ENCODE measurements around the gene TIMM22.

Gene TIMM22

GRCh38 chr17:1022278-1023024 lies 25.5 kb downstream of the TIMM22 start:
- Histone ChIP-seq H3K4me3 (replicated peaks; ENCODE audit: low read depth, low read length) (no peak overlapping the region), H3K27me3 (replicated peaks; ENCODE audit: control insufficient read depth, insufficient read depth, low read length) (no peaks in the 10 kb centered on the region), H3K36me3 (ENCODE audit: control insufficient read depth, insufficient read depth, low read length) (peaks cover 3% of the 10 kb centered on the region; the same call in 1 of the 2 replicates)
- no peak for DNase-seq (ENCODE audit: extremely low read depth, insufficient read length)
- no peak for TF ChIP-seq CTCF (IDR thresholded peaks at IDR 0.05; ENCODE audit: insufficient read depth, low read length, poor library complexity, severe bottlenecking)

GRCh38 chr17:1024076-1024475 lies 27.1 kb downstream of the TIMM22 start:
- H3K36me3 ChIP-seq (ENCODE audit: control insufficient read depth, insufficient read depth, low read length) = peaks cover 3% of the 10 kb centered on the region; the same call in 1 of the 2 replicates
- H3K27me3 ChIP-seq (replicated peaks; ENCODE audit: control insufficient read depth, insufficient read depth, low read length) = no peaks in the 10 kb centered on the region
- no peak for DNase-seq (ENCODE audit: extremely low read depth, insufficient read length)
- TF ChIP-seq CTCF (IDR thresholded peaks at IDR 0.05; ENCODE audit: insufficient read depth, low read length, poor library complexity, severe bottlenecking) = no peak
- H3K4me3 ChIP-seq (replicated peaks; ENCODE audit: low read depth, low read length) = no peak overlapping the region

GRCh38 chr17:1025733-1026598 lies 29.0 kb downstream of the TIMM22 start:
- Histone ChIP-seq H3K4me3 (replicated peaks; ENCODE audit: low read depth, low read length) (no peak overlapping the region), H3K27me3 (replicated peaks; ENCODE audit: control insufficient read depth, insufficient read depth, low read length) (no peaks in the 10 kb centered on the region), H3K36me3 (ENCODE audit: control insufficient read depth, insufficient read depth, low read length) (peaks cover 2% of the 10 kb centered on the region)
- no peak for DNase-seq (ENCODE audit: extremely low read depth, insufficient read length)
- no peak for TF ChIP-seq CTCF (IDR thresholded peaks at IDR 0.05; ENCODE audit: insufficient read depth, low read length, poor library complexity, severe bottlenecking)

GRCh38 chr17:1026599-1026975 lies 29.7 kb downstream of the TIMM22 start:
- Histone ChIP-seq H3K27me3 (replicated peaks; ENCODE audit: control insufficient read depth, insufficient read depth, low read length) (no peaks in the 10 kb centered on the region), H3K36me3 (ENCODE audit: control insufficient read depth, insufficient read depth, low read length) (peaks cover 2% of the 10 kb centered on the region), H3K4me3 (replicated peaks; ENCODE audit: low read depth, low read length) (no peak overlapping the region)
- no peak for TF ChIP-seq CTCF (IDR thresholded peaks at IDR 0.05; ENCODE audit: insufficient read depth, low read length, poor library complexity, severe bottlenecking)
- DNase-seq (ENCODE audit: extremely low read depth, insufficient read length) = no peak

- Histone ChIP-seq H3K27me3 (replicated peaks; ENCODE audit: control insufficient read depth, insufficient read depth, low read length) (no peaks in the 10 kb centered on the region), H3K36me3 (ENCODE audit: control insufficient read depth, insufficient read depth, low read length) (peaks cover 2% of the 10 kb centered on the region), H3K4me3 (replicated peaks; ENCODE audit: low read depth, low read length) (no peak overlapping the region)
- no peak for DNase-seq (ENCODE audit: extremely low read depth, insufficient read length)
- TF ChIP-seq CTCF (IDR thresholded peaks at IDR 0.05; ENCODE audit: insufficient read depth, low read length, poor library complexity, severe bottlenecking) = no peak
Measured at GRCh38 chr17:1027044-1027443, 30.1 kb downstream of the TIMM22 start.
